PFSK-1 (cell line): Measurements from ENCODE around the gene MFSD2A.

Experiments
- FOXP2 ChIP-seq: optimal IDR thresholded peaks from 2 replicates; pipeline ENCODE3; 2011; ENCODE audit warnings: borderline replicate concordance, control low read depth, inconsistent platforms; ENCODE audit not compliant: insufficient read depth; ENCODE audit errors: extremely low read length, extremely low read depth
- POLR2AphosphoS5 ChIP-seq: IDR thresholded peaks from 2 replicates; pipeline ENCODE4 v1.6.1; 2012; ENCODE audit warnings: low read depth, mild to moderate bottlenecking, control low read depth, low read length, moderate library complexity
- SIN3A ChIP-seq: IDR thresholded peaks from 2 replicates; pipeline ENCODE4 v1.6.1; 2012; ENCODE audit warnings: mild to moderate bottlenecking, low read length, moderate library complexity, borderline replicate concordance; ENCODE audit not compliant: insufficient read depth
- TAF1 ChIP-seq: IDR thresholded peaks from 2 replicates; pipeline ENCODE4 v1.6.1; 2012; ENCODE audit warnings: low read length, control low read depth, borderline replicate concordance; ENCODE audit not compliant: insufficient read depth
- TF ChIP-seq, protein P1 (sequence below), 2 experiments: IDR thresholded peaks; 2 replicates each; pipeline versions ENCODE4 v1.6.1 to v1.8.0; 2011 to 2012; ENCODE audit warnings: low read depth in 2 of 2, low read length in 2 of 2, control low read depth in 1 of 2, inconsistent platforms in 1 of 2, mild to moderate bottlenecking in 1 of 2, moderate library complexity in 1 of 2; ENCODE audit not compliant: insufficient read depth in 1 of 2

MFSD2A gene

GRCh38 chr1:39980555-39981313, 25.8 kb downstream of the MFSD2A start:
- no peak for TF ChIP-seq POLR2AphosphoS5
- TF ChIP-seq FOXP2, result no peak

DNA sequence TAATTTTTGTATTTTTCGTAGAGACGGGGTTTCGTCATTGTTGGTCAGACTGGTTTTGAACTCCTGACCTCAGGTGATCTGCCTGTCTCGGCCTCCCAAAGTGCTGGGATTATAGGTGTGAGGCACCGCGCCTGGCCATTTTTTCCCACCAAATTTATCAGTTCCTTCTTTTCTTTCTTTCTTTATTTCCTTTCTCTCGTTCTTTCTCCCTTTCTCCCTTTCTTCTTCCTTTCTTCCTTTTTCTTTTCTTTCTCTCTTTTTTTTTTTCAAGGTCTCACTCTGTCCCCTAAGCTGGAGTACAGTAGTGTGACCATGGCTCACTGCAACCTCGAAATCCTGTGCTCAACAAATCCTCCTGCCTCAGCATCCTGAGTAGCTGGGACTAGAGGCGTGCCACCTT, 26.4 kb downstream of the MFSD2A start:
- no peak for TF ChIP-seq TAF1
- TF ChIP-seq POLR2AphosphoS5, result no peak
- no peak for TF ChIP-seq FOXP2
- TF ChIP-seq, protein P1, sequence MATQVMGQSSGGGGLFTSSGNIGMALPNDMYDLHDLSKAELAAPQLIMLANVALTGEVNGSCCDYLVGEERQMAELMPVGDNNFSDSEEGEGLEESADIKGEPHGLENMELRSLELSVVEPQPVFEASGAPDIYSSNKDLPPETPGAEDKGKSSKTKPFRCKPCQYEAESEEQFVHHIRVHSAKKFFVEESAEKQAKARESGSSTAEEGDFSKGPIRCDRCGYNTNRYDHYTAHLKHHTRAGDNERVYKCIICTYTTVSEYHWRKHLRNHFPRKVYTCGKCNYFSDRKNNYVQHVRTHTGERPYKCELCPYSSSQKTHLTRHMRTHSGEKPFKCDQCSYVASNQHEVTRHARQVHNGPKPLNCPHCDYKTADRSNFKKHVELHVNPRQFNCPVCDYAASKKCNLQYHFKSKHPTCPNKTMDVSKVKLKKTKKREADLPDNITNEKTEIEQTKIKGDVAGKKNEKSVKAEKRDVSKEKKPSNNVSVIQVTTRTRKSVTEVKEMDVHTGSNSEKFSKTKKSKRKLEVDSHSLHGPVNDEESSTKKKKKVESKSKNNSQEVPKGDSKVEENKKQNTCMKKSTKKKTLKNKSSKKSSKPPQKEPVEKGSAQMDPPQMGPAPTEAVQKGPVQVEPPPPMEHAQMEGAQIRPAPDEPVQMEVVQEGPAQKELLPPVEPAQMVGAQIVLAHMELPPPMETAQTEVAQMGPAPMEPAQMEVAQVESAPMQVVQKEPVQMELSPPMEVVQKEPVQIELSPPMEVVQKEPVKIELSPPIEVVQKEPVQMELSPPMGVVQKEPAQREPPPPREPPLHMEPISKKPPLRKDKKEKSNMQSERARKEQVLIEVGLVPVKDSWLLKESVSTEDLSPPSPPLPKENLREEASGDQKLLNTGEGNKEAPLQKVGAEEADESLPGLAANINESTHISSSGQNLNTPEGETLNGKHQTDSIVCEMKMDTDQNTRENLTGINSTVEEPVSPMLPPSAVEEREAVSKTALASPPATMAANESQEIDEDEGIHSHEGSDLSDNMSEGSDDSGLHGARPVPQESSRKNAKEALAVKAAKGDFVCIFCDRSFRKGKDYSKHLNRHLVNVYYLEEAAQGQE (IDR thresholded peaks at IDR 0.05; ENCODE audit: insufficient read depth in 1 of 2, low read depth in 2 of 2, low read length in 2 of 2), result no peak
- TF ChIP-seq SIN3A, result no peak

DNA sequence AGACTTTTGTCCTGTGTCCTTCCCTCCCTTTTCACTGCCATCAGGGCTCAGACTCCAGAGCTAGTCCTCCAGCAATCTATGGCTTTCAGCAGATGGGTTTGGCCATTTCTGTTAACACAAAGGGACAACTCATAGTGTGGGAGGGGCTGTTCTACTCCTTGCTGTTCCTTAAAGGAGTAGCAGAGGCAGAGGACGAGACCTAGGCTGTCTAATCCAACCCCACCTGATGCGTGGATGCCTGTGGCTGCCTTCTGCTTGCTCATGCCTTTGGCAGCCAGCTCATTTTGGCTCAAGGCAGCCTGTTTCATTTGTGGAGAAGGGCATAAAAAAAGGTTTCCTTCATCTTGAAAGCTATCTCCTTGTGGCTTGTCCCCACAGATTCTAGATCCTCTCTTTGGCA, 27.0 kb downstream of the MFSD2A start:
- TF ChIP-seq, protein P1 (IDR thresholded peaks at IDR 0.05; ENCODE audit: insufficient read depth in 1 of 2, low read depth in 2 of 2, low read length in 2 of 2), result no peak

- no peak for TF ChIP-seq TAF1
- TF ChIP-seq SIN3A, result no peak
- no peak for TF ChIP-seq POLR2AphosphoS5
- TF ChIP-seq, protein P1 (IDR thresholded peaks at IDR 0.05; ENCODE audit: insufficient read depth in 1 of 2, low read depth in 2 of 2, low read length in 2 of 2), result no peak
- TF ChIP-seq FOXP2, result no peak
Measured at GRCh38 chr1:39984951-39985350, 30.0 kb downstream of the MFSD2A start.

GRCh38 chr1:39987869-39988268, 32.9 kb downstream of the MFSD2A start:
- TF ChIP-seq FOXP2, result no peak
- TF ChIP-seq, protein P1 (IDR thresholded peaks at IDR 0.05; ENCODE audit: insufficient read depth in 1 of 2, low read depth in 2 of 2, low read length in 2 of 2), result no peak
- no peak for TF ChIP-seq SIN3A
- no peak for TF ChIP-seq TAF1
- no peak for TF ChIP-seq POLR2AphosphoS5
